GM19035 (cell line): ENCODE measurements around the gene ZBTB38.

Experiments
- ATAC-seq: cut with Tn5 transposase; IDR thresholded peaks from one replicate; pipeline ENCODE4 v1.9.1; 2021; ENCODE audit not compliant: unreplicated experiment

ZBTB38 gene

DNA sequence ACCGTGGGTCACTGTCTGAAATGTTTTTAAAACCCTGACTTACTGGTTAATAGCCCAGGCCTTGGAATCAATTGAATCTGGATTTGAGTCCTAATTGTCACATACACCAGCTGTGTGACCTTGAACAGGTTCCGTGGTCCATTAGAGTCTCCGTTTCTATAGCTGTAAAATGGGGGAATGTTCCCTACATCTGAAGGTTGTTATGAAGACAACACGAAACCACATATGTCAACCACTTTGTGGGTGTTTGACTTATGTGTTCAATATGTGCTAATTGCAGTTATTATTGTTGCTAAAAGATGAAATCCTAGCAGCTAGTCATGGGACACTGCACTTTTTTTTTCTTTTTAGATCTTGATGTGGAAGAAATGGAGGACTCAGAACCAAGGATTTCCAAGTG lies 35.3 kb downstream of the ZBTB38 start:
- ATAC-seq, result no peak

- no peak for ATAC-seq
Observed at GRCh38 chr3:141405025-141405424, 36.7 kb downstream of the ZBTB38 start.

DNA sequence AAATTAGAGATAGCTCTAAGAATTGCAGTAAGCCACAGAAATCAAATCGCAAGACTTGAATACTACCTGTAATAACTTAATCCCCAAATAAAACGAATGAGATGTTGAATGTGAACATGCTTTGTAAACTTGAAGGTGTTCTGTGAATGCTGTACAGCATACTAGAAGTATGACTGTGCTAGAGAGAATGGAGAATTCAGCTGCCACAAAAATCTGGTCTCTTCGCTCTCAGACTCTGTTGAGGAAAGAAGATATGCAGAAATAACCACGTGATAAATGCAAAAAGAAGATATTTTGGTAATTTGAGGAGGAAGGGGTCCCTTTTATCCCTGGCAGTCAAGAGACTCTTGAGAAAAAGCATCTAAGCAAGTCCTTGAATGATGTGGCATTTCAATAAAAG lies 37.3 kb downstream of the ZBTB38 start:
- no peak for ATAC-seq

DNA sequence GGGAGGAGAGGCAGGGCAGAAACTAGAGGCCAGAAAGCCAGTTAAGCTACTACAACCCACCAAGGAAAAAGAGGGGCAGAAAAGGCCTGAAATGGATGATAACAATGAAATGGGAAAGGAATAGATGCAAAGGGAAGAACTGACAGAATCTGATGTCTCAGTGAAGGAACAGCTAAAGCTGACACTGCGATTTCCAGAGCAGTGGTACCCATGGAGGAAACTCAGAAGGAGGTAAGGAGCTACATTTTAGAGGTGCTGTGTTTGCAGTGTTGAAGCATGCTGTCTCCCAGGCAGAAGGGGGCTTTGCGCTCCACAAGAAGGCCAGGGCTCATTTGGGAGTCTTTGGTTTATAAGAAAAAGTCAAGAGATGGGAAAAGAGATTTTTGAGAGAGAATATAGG lies 38.0 kb downstream of the ZBTB38 start:
- no peak for ATAC-seq

DNA sequence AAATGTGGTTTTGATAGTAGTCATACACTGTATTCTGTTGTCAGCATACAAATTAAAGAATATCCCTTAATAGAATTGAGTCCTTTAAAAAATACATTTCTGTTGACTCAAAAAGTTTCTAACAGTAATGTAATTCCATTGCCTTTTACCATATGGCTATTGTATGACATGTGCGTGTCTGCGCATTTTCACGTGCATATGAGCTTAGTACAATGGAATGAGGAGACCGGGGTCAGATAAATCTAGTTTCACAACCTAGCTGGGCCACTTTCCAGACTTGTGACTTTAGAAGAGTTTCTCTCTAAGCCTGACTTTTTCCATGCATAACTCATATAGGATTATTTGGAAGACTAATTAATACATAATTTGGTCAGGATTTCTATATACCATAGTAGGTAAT lies 38.7 kb downstream of the ZBTB38 start:
- no peak for ATAC-seq

DNA sequence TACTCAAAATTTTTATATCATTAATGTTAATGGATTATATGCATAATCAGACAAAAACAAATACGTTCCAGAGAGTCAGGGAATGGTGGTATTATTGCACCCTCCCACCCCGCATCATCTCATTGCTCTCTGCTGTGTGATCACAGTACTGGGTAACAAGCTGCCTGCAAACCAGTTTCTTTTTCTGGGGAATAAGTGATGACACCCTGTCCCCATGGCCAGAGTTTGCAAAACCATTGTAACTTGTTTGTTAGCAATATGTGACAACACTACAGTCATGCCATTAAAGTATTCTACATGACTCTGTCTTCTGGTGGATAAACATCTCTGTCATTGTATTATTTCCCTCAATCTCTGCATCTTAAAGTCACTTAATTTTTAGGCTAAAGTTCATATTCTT lies 39.5 kb downstream of the ZBTB38 start:
- no peak for ATAC-seq

DNA sequence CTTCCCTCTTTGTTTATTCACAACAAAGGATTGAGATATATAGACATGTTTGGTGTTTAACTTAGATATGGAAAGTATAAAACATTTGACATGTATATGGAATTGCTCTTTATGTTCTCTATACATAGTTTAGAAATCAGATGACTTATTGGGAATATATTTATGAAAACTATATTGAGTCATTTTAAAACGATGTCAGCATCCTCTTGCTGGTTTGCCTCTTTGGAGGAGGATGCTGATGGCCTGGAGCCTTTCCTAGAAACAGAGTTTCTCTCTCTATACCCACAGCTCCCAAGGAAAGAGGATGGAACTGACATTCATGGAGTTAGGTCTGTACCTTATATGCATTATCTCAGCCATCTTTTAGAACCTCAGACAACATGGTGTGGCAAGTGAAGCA lies 40.3 kb downstream of the ZBTB38 start:
- ATAC-seq, result no peak

DNA sequence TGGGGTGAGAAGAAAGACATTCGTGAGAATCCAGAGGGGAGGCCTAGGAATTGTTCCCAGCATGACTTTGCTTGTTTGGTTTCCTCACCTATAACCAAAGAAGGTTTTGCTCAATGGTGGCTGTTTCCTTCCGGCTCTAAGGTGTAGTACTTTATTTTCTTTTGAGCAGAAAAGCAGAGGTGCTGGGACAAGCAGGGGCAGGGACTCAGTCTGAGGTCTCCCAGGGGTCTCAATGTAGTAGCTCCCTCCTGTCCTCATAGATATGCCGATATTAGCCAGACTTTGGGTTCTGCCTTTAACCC lies 41.6 kb downstream of the ZBTB38 start:
- ATAC-seq, result no peak

GRCh38 chr3:141410408-141410807 lies 42.1 kb downstream of the ZBTB38 start:
- ATAC-seq, result no peak

DNA sequence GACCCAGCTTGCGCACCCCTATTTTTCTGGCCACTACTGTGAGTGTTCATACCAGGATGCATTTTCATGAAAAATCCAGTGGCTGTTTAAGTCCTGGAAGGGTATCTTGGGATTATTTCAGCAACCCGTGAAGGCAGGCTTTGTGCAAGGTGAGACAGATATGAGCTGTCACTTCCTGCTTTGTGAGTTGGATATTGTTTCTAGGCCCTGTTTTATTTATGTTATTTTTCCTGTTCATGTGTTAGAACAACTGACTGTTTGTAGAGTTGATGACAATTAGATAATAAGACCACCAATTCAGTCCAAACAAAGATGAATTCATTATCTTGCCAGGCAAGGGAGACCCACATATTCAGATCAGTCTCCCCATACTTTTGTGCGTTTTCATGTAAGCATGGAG lies 42.5 kb downstream of the ZBTB38 start:
- ATAC-seq, result no peak

- ATAC-seq, result no peak
Observed at GRCh38 chr3:141411251-141411771, 43.0 kb downstream of the ZBTB38 start.

GRCh38 chr3:141412087-141412935 lies 44.0 kb downstream of the ZBTB38 start:
- ATAC-seq, result no peak

GRCh38 chr3:141412936-141413354 lies 44.6 kb downstream of the ZBTB38 start:
- no peak for ATAC-seq

GRCh38 chr3:141413391-141413790 lies 45.1 kb downstream of the ZBTB38 start:
- ATAC-seq, result no peak

DNA sequence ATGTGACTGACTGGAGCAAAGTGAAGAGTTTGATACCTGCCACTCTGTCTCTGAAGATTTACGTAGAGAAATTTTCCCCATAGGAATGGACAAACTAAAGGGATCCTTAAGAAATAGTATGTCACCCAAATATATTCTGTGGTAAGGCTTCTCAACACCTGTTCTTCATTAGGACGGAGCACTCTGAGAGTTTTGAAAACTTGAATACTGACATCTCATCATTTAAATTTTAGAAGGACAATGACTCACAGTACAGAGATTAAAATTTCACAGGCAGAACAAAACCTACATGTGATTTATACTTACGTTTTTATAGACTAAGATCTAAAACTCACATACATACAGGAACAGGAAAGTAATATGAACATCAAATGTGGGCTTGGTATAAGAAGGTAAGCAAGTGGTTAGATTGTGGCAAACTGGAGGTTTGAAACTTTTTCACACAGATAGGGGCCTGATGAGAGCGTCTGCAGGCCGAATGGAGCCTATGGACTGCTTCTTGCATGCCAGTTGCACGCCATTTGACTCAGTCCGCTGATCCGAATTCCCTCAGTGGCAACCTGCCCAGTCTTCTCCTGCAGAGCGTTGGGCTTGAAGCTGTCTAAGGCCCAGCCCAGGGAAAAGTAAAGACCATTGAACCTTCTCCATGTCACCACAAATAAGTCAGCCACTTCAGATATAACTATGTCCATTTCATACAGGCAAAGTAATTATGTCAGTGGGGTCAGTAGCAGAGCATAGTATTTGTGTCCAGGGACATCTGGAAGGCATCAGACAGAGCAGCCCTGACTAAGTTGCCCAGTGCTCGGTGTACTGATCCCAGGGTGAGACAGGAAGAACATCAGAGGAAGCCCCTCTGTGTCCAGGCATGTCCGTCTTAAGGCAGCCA lies 45.7 kb downstream of the ZBTB38 start:
- ATAC-seq, result no peak

DNA sequence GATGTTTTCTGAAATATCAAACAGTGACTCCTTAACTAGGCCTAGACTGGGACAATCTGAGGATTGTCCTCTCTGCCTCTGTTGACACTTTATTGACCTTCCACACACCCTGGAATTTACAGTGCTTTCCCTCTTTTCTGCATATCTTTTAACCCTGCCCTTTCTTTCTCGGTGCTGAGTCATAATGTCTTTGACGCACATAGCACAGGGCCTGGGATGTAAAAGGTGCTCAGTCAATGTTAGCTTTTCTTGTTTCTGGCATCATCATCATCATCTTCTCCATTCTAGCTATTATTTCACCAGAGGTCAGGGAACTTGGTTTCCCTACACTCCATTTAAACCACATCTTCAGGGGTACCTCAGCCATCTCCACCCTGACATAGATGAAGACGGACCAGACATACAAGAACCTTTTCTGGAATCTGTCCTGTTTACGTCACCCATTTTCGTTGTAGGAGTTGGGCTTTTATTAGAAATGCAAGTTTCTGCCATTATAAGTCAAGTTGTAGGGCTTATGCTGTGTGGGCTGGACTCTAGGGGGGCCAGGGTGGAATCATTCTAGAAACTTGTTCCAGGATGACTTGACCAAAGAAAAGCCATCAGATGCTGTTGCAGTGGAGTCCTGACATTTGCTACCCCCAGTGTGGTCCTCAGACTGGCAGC lies 46.6 kb downstream of the ZBTB38 start:
- ATAC-seq, result no peak

GRCh38 chr3:141415953-141416352 lies 47.6 kb downstream of the ZBTB38 start:
- no peak for ATAC-seq
